Measurements from ENCODE around the gene MMP12. TPM values are rescaled to one million over a fixed set of nuclear protein-coding genes. Genes with fewer than 3 reads are reported as not detected.

Gene MMP12
- total RNA-seq, 1 experiment from 2014 or later: not detected

DNA sequence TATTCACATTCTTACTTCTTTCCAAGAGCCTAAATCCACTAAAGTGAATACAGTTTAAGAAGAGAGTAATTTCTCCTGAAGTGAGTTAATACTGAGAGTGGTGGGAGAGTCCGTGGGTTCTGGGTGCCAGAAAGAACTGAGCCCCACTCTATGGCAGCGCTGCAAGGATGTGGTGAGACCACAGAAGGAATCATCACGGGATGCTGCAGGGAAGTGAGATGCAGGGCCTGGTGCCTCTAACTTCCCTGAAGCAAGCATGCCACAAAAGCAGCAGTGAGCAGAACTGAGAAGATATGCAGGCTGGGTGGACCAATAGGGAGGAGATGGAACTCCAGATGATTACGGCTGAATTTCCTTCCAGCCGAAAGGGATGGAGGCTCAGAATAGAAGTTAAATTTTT, 5.0 kb upstream of the MMP12 start:
- no peak overlapping the region for H3K14ac ChIP-seq (ENCODE audit: insufficient read depth, low read length)
- no peaks in the 10 kb centered on the region for H4K20me1 ChIP-seq (ENCODE audit: control insufficient read depth, insufficient read depth, insufficient read length)
- no peak overlapping the region for H3T11ph ChIP-seq (ENCODE audit: low read length)
- Mint-ChIP-seq H3K4me1 (no peaks in the 10 kb centered on the region), H3K9me3 (no peaks in the 10 kb centered on the region), H3K27me3 (ENCODE audit: low read depth) (no peaks in the 10 kb centered on the region), H3K36me3 (ENCODE audit: insufficient read depth in 1 of 3, low read depth in 3 of 3) (no peaks in the 10 kb centered on the region), H3K27ac (no peak overlapping the region), H3K4me3 (no peak overlapping the region)
- H3K56ac ChIP-seq (ENCODE audit: insufficient read length, low read depth, low read length): no peak overlapping the region
- no peak overlapping the region for H3K4ac ChIP-seq (ENCODE audit: low read depth, low read length)
- DNase-seq: no peak
- no peak overlapping the region for H4K8ac ChIP-seq (replicated peaks; ENCODE audit: insufficient read length, low read depth, low read length)
- H2BK15ac ChIP-seq (ENCODE audit: low read depth, low read length): no peak overlapping the region
- H4K5ac ChIP-seq (ENCODE audit: insufficient read length, low read depth, low read length): no peak overlapping the region
- no peaks in the 10 kb centered on the region for H3K79me2 ChIP-seq (ENCODE audit: insufficient read depth, low read length)
- H2AFZ ChIP-seq (ENCODE audit: low read length): no peak overlapping the region
- H2BK120ac ChIP-seq (ENCODE audit: low read depth, low read length, poor library complexity, severe bottlenecking): no peak overlapping the region
- no peak overlapping the region for H2BK20ac ChIP-seq (ENCODE audit: low read depth, low read length, poor library complexity, severe bottlenecking)
- TF ChIP-seq CTCF (conservative IDR thresholded peaks at IDR 0.05): no peak
- no peak overlapping the region for H3K9ac ChIP-seq (ENCODE audit: extremely low read depth, insufficient read length, low read length)
- H3K4me2 ChIP-seq (ENCODE audit: insufficient read depth, insufficient read length, low read length): no peak overlapping the region
- no peak overlapping the region for H2AK5ac ChIP-seq (ENCODE audit: insufficient read length, low read length)
- H2BK5ac ChIP-seq (ENCODE audit: insufficient read length, low read length): no peak overlapping the region
- H3K18ac ChIP-seq (ENCODE audit: insufficient read length, low read depth, low read length): no peak overlapping the region
- no peaks in the 10 kb centered on the region for H3K4me1 ChIP-seq (ENCODE audit: insufficient read depth, low read length)
- no CpG with 5 or more reads among the region's 5 CpGs for WGBS (ENCODE audit: extremely low coverage, insufficient read length, low lambda C conversion rate)
- H3K27me3 ChIP-seq (ENCODE audit: insufficient read depth, low read length): no peaks in the 10 kb centered on the region
- H3K27ac ChIP-seq (ENCODE audit: insufficient read length, low read depth, low read length): no peak overlapping the region
- no peaks in the 10 kb centered on the region for H3K9me3 ChIP-seq (ENCODE audit: control insufficient read depth, low read depth, low read length)
- no peaks in the 10 kb centered on the region for H3K79me1 ChIP-seq (ENCODE audit: insufficient read depth, low read depth, low read length, poor library complexity, severe bottlenecking)
- H4K91ac ChIP-seq (ENCODE audit: insufficient read length, low read depth, low read length): no peak overlapping the region
- no peak overlapping the region for H2BK12ac ChIP-seq (ENCODE audit: insufficient read length, low read depth, low read length)
- no peak overlapping the region for H3K23ac ChIP-seq (ENCODE audit: insufficient read length, low read depth, low read length)
- no peaks in the 10 kb centered on the region for H3K23me2 ChIP-seq (ENCODE audit: insufficient read length, low read depth, low read length, poor library complexity, severe bottlenecking)
